Prostate gland (tissue), 2 donors: ENCODE measurements around the gene GRM8.

Experiments used
- POLR2A ChIP-seq: fragments of 450-650 bp; IDR thresholded peaks from one replicate; pipeline ENCODE4 v1.6.1; 2016; ENCODE audit warnings: antibody characterized with exemption, mild to moderate bottlenecking
- POLR2AphosphoS5 ChIP-seq: sonication (generic); formaldehyde crosslinking; IDR thresholded peaks from one replicate; pipeline ENCODE4 v1.6.1; 2017; ENCODE audit warnings: antibody characterized with exemption
- TF ChIP-seq, protein P1 (sequence below), 4 experiments: fragments of 200-600 bp in 2 of 4; fragments of 450-650 bp in 2 of 4; sonication (generic) in 2 of 4; IDR thresholded peaks; 1 replicate in 3 of 4; 2 replicates in 1 of 4; pipeline ENCODE4 v1.5.1; 2016 to 2019; ENCODE audit warnings: antibody characterized with exemption in 4 of 4, mild to moderate bottlenecking in 2 of 4, moderate library complexity in 2 of 4

DNA sequence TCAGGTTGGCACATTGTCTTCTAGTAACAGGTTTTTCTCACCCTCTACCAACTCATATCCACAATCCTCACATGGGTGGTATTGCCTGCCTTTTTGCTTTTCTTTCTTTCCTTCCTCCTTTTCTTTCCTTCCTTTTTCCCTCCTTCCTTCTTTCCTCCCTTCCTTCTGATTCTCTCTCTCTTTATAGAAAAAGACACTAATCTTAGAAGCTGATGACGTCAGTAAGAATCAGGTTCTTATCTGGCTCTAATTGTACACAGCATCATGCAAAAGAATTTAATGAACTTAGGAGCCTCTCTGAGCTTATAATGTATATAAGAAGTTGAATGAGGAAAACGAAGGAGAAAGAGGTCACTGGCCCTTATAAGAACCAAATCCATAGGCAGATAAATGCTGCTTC is 328.3 kb downstream of the GRM8 start:
- no peak for TF ChIP-seq POLR2A
- TF ChIP-seq, protein P1, sequence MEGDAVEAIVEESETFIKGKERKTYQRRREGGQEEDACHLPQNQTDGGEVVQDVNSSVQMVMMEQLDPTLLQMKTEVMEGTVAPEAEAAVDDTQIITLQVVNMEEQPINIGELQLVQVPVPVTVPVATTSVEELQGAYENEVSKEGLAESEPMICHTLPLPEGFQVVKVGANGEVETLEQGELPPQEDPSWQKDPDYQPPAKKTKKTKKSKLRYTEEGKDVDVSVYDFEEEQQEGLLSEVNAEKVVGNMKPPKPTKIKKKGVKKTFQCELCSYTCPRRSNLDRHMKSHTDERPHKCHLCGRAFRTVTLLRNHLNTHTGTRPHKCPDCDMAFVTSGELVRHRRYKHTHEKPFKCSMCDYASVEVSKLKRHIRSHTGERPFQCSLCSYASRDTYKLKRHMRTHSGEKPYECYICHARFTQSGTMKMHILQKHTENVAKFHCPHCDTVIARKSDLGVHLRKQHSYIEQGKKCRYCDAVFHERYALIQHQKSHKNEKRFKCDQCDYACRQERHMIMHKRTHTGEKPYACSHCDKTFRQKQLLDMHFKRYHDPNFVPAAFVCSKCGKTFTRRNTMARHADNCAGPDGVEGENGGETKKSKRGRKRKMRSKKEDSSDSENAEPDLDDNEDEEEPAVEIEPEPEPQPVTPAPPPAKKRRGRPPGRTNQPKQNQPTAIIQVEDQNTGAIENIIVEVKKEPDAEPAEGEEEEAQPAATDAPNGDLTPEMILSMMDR (IDR thresholded peaks at IDR 0.05): no peak
- TF ChIP-seq POLR2AphosphoS5: no peak
